Measurements from ENCODE around the gene TTC33.
A peak's percentile ranks its signal among the peaks of the same experiment; 100 is the strongest.

Gene TTC33

GRCh38 chr5:40797273-40798011 is 41.7 kb upstream of the TTC33 start:
- TF ChIP-seq MAX (IDR thresholded peaks at IDR 0.05): peak; percentile 25; the same call in 1 of the 2 replicates
- TF ChIP-seq EGR1 (IDR thresholded peaks at IDR 0.05): no peak
- peak; percentile 86 for TF ChIP-seq NFIC (IDR thresholded peaks at IDR 0.05)

- TF ChIP-seq TEAD4 (IDR thresholded peaks at IDR 0.05): no peak
- no peak for TF ChIP-seq MAX (IDR thresholded peaks at IDR 0.05)
- no peak for TF ChIP-seq CREB1 (IDR thresholded peaks at IDR 0.05; ENCODE audit: low read depth)
- no peak for TF ChIP-seq USF1 (IDR thresholded peaks at IDR 0.05)
- TF ChIP-seq FOXM1 (IDR thresholded peaks at IDR 0.05; ENCODE audit: borderline replicate concordance, low read depth): no peak
- no peak for TF ChIP-seq ZBTB7A (IDR thresholded peaks at IDR 0.05; ENCODE audit: low read depth)
- TF ChIP-seq EP300 (IDR thresholded peaks at IDR 0.05; ENCODE audit: borderline replicate concordance): no peak
Measured at GRCh38 chr5:40796487-40796889, 40.7 kb upstream of the TTC33 start.

- TF ChIP-seq FOXM1 (IDR thresholded peaks at IDR 0.05; ENCODE audit: borderline replicate concordance, low read depth) (no peak), EP300 (IDR thresholded peaks at IDR 0.05; ENCODE audit: borderline replicate concordance) (no peak), CEBPB (IDR thresholded peaks at IDR 0.05) (no peak), REST (IDR thresholded peaks at IDR 0.05; ENCODE audit: low read depth) (no peak)
Measured at GRCh38 chr5:40791715-40792139, 36.0 kb upstream of the TTC33 start.

GRCh38 chr5:40790947-40791593 is 35.3 kb upstream of the TTC33 start:
- no peak for TF ChIP-seq CEBPB (IDR thresholded peaks at IDR 0.05)
- TF ChIP-seq TAF1 (IDR thresholded peaks at IDR 0.05; ENCODE audit: low read depth): no peak
- TF ChIP-seq TCF12 (IDR thresholded peaks at IDR 0.05; ENCODE audit: low read depth): no peak
- no peak for TF ChIP-seq NFIC (IDR thresholded peaks at IDR 0.05)

- TF ChIP-seq TEAD4 (IDR thresholded peaks at IDR 0.05) (no peak), MAX (IDR thresholded peaks at IDR 0.05) (no peak), CREB1 (IDR thresholded peaks at IDR 0.05; ENCODE audit: low read depth) (no peak), YY1 (IDR thresholded peaks at IDR 0.05; ENCODE audit: low read depth) (no peak), EP300 (IDR thresholded peaks at IDR 0.05; ENCODE audit: borderline replicate concordance) (no peak), RAD21 (IDR thresholded peaks at IDR 0.05; ENCODE audit: low read depth) (no peak), REST (IDR thresholded peaks at IDR 0.05; ENCODE audit: low read depth) (no peak), EGR1 (IDR thresholded peaks at IDR 0.05) (no peak), ZBTB7A (IDR thresholded peaks at IDR 0.05; ENCODE audit: low read depth) (no peak), USF1 (IDR thresholded peaks at IDR 0.05) (no peak), CEBPB (IDR thresholded peaks at IDR 0.05) (no peak), FOXM1 (IDR thresholded peaks at IDR 0.05; ENCODE audit: borderline replicate concordance, low read depth) (no peak), TAF1 (IDR thresholded peaks at IDR 0.05; ENCODE audit: low read depth) (no peak)
Measured at GRCh38 chr5:40787986-40788385, 32.2 kb upstream of the TTC33 start.

GRCh38 chr5:40784916-40785315 is 29.2 kb upstream of the TTC33 start:
- TF ChIP-seq FOXM1 (IDR thresholded peaks at IDR 0.05; ENCODE audit: borderline replicate concordance, low read depth) (no peak), MAX (IDR thresholded peaks at IDR 0.05) (no peak), TEAD4 (IDR thresholded peaks at IDR 0.05) (no peak), ZBTB7A (IDR thresholded peaks at IDR 0.05; ENCODE audit: low read depth) (no peak), YY1 (IDR thresholded peaks at IDR 0.05; ENCODE audit: low read depth) (no peak), REST (IDR thresholded peaks at IDR 0.05; ENCODE audit: low read depth) (no peak), TCF12 (IDR thresholded peaks at IDR 0.05; ENCODE audit: low read depth) (no peak), CEBPB (IDR thresholded peaks at IDR 0.05) (no peak), EP300 (IDR thresholded peaks at IDR 0.05; ENCODE audit: borderline replicate concordance) (no peak), NFIC (IDR thresholded peaks at IDR 0.05) (no peak), CREB1 (IDR thresholded peaks at IDR 0.05; ENCODE audit: low read depth) (no peak), EGR1 (IDR thresholded peaks at IDR 0.05) (no peak), RAD21 (IDR thresholded peaks at IDR 0.05; ENCODE audit: low read depth) (no peak)
